Activated CD4-positive, alpha-beta T cell treated with anti-CD3 and anti-CD28 coated beads, Interleukin-2, amount 50 U/mL, for 48 hours (primary cell): ENCODE results near the gene GBA2.
A peak's percentile ranks its signal among the peaks of the same experiment; 100 is the strongest.

Experiments
- DNase-seq, 2 experiments: peaks; one replicate each; pipeline ENCODE4 v3.0.0-alpha.2; 2020

GBA2 gene

GRCh38 chr9:35714579-35715252, 34.3 kb downstream of the GBA2 start:
- DNase-seq: no peak

DNA sequence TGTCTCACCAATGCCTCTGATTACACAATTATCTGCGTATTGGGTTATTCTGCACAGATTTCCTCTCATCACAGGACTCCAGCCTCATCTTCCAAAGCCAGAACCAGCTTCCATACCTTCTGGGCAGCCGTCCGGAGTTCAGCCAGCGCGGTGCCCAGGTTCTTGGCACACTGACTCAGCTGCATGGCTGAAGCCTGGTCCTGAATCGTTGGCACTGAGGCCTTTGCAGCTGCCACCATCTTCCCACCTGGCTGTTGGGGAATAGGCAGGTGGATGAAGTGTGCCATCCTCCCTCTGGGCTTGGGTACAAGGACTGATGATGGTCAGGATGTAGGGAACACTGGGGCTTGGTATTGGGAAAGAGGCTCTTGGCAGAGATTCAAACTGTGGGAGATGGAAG, 34.9 kb downstream of the GBA2 start:
- DNase-seq: no peak

GRCh38 chr9:35713578-35713977, 35.5 kb downstream of the GBA2 start:
- no peak for DNase-seq

DNA sequence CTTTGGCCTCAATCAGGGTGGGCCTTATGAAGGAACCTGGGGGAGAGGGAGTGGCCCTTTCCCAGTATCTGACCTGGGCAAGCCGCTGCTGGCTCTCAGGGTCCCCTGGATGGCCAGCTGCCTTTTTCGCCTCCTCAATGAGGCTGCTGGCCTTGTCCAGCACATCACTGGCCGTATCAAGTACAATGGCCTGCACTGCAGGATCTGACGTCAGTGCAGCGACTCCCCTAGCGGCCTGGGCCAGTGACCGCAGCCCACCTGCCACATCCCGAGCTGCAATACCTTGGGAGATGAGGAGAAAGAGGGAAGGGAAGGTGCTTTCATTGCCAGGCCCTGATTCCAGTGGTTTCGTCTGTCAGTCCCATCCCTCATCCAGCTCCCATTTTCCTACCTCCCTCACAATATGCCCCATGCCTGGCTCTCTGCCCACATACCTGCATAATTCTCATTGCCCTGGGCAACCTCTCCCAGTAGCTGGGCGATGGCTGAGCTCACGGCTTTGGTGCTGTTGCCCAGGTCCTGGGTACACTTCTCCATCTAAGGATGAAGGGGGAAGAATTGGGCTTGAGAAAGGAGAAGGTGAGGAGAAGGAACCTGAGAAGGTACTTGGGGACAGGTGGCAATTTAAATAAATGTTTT, 36.1 kb downstream of the GBA2 start:
- no peak for DNase-seq

GRCh38 chr9:35711501-35712428, 37.3 kb downstream of the GBA2 start:
- DNase-seq: no peak

DNA sequence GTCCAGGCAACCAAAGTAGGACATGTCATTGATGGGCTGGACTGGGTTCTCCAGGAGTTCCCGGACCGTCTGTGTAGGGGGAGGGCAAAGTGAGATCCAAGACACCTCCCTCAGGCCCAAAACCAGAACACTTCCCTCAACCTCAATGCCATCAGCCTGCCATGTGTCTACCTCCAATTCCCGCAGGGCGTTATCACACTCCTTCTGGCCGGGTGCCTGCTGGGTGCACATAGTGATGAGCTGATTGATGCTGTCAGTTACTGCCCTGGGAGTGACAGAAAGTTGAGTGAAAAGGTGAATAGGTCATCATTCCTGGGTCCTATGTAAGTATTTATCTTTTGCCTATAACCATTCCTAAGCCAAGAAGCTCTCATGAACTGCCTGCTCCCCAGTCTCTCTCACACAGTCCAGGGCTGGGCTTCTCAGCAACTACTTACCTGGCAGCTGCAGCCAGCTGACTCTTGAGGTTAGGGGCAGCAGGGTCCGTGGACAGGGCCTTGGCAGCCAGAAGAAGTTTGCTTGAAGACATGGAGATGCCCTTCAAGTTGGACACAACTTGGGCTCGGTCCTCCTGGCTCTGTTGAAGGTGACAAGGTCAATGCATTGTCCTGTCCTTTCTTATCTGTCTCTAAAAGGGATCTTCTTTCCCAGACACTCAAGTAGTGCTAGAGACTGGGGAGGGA, 38.1 kb downstream of the GBA2 start:
- DNase-seq: no peak

GRCh38 chr9:35708146-35708545, 40.9 kb downstream of the GBA2 start:
- DNase-seq: no peak

DNA sequence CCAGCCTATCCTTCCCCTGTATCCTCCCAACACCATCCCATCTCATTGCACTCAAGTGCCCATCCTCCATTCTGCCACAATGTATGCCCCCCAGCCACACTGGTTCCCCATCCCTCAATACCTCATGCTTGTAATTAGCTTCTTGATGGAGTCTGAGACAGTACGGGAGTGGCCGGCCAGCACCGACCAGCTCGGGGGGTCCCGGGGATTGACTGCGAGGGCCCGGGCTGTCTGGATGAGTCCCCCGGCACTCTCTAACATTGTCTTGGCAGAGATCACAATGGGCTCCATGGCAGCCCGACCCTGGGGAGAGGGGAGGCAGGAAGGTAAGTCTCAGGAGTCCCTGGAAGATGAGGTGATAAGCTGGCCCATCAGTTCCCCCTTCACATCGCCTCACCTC, 42.1 kb downstream of the GBA2 start:
- DNase-seq: no peak

DNA sequence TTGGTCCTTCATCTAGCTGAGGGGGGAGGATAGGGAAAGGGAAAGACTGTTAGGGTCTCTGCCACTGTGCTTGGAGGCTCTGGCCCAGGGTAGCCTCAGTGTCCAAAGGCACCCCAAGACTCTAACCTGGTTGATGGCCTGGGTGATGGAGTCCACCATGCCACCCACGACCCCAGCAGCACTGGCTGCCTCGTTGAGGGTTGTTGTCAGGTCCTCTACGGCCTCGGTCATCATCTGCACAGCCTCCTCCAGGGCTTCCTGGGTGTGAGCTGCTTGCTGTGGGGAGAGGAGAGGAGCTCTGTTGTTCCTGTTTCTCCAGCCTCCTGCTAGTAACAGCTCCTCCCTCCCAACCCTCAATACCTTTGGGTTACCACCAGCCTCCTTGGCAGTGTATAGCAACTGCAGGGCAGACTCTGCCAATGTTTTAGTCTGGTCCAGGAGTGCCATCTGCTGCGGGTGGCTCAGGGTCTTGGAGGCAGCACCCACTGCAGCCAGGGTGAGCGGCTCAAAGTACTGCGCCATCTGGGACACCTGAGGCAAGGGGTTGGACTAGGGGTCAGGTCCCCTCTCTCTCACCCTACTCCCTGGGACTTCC, 43.1 kb downstream of the GBA2 start:
- DNase-seq: no peak

DNA sequence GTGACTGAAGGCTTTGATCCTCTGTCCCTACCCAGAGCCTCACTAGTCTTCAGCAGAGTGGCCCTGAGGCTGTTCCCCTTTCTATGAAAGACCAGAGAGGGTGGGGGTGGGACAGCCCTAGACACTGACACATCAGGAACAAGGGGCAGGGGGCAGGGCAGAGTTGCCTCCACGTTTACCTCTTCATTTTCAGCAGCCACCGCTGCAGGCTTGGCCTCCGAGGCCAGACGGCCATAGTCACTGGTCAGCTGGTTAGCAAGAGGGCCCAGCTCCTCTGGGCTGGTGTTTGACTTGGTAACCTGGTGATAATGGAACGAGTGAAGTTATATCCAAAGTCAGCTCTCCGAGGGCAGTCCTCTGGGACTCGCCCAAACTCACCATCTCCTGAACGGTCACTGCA, 43.7 kb downstream of the GBA2 start:
- DNase-seq: no peak

- DNase-seq: no peak
Measured at GRCh38 chr9:35703906-35704672, 44.9 kb downstream of the GBA2 start.

GRCh38 chr9:35702696-35703095, 46.3 kb downstream of the GBA2 start:
- no peak for DNase-seq

DNA sequence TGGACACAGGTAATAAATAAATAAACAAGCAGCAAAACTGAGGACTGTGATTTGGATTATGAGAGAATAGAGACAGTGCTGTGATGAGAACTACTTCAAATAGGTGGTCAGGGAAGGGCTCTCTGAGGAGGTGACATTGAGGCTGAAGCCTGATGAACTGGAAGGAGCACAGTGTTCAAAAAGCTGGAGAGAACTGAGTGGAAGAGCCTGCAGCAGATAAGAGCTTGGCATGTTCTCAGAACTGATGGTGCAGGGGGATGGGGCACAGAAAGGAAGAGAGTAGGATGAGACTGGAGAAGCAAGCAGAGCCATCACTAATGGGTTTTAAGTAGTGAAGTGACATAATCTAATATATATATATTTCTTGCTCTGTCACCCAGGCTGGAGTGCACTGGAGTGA, 48.1 kb downstream of the GBA2 start:
- no peak for DNase-seq

DNA sequence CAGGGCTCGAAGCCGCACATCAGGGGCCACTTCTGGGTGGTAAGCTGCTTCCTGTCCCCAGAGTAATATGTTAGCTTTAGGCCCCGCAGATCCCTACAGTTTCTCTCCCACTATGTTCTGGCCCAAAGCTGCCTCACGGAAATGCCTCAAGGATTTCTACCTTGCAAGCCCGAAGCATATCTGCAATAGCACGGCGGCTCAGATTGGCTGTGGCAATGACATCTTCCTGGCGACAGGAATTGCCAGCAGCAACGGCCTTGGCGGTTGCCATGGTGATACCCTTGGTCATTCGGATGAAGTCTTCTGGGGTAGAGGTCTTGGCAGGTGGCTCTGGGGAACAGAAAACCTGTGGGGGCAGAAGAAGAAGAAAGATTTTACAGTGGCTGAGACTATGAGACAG, 49.0 kb downstream of the GBA2 start:
- no peak for DNase-seq

DNA sequence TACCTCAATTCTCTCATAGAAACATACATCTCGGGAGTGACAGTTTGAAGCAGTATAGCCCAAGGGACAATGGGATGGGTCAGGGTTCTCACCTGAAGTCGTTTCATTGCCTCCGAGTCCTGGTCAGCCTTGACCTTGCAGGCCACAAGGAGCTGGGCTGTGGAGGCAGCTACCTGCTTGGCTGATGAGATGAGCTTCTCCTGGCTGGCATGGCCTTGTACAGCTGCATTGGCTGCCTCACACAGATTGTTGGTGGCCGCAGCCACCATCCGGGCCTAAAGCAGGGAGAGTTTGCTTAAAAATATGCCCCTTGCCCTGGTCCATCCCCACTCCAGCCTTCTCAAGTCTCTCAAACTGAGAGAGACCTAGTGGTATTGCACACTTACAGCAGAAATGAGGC, 50.8 kb downstream of the GBA2 start:
- DNase-seq: no peak

DNA sequence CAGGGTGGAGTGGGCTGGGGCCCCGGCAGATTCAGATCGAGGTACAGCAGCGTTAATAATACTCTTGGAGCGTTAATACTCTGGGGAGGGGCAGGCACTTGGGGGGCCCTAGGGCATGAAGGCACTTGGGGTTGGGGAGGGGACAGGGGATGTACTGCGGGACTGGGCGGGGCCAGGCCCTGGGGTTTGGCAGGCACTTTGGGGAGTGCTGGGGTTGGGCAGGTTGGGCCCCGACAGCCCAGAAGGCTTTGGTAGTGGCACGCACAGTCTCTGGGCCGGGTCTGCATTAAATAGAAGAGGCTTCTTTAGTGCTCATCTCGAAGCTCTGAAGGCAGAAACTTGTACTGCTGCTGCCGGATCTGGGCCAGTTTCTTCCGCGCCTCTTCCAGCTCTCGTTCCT, 51.5 kb downstream of the GBA2 start:
- no peak for DNase-seq

GRCh38 chr9:35696520-35697215, 52.4 kb downstream of the GBA2 start:
- peak; percentile 56 to 68 for DNase-seq

GRCh38 chr9:35695943-35696401, 53.1 kb downstream of the GBA2 start:
- DNase-seq: no peak

DNA sequence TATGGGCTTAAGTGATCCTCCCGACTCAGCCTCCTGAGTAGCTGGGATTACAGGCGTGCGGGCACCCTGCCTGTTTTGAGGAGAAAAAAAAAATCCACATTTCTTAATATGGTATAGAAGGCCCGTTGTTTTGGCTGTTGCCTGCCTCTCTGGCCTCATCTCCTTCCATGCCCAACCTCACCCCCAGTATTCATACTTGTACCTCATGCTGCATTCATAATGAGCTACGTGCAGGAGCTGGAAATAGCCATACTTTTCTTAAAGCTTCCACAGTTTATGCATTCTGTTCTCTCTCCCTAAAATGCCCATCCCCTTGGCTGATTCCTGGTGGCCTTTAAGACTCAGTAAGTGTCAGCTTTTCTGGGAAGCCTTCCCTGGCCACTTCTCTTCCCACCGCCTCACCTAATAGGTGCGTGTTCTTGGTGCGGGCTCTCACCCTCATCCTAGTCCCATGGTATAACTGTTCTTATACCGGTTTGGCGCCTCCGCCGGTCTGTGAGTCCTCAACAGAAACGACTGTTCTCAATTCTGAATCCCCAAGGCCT, 57.2 kb downstream of the GBA2 start:
- no peak for DNase-seq

- DNase-seq: no peak
Measured at GRCh38 chr9:35691334-35691650, 57.7 kb downstream of the GBA2 start.
